Mucosa of gallbladder (tissue), 1 donor: ENCODE data around the gene HMCN2. TPM values are rescaled to one million over a fixed set of nuclear protein-coding genes. Genes with fewer than 3 reads are reported as not detected.
A peak's percentile ranks its signal among the peaks of the same experiment; 100 is the strongest.
"Not testable (repeated sequence)": the region's sequence is repeated elsewhere in the genome, so short reads cannot be mapped to it uniquely, and the experiment has no call there.

Source experiments
- DNase-seq: peaks from one replicate; pipeline ENCODE4 v3.0.0-alpha.2; 2020; ENCODE audit warnings: low spot score
- total RNA-seq: library from RNA; stranded (reverse); gene quantifications from one replicate; pipeline ENCODE4 v1.2.1, GENCODE V29; 2021
- donor health status: DM: no; HTN: no; CAD: no.

HMCN2 gene
- total RNA-seq, 1 donor from 2014 or later, result 1.8 TPM

DNA sequence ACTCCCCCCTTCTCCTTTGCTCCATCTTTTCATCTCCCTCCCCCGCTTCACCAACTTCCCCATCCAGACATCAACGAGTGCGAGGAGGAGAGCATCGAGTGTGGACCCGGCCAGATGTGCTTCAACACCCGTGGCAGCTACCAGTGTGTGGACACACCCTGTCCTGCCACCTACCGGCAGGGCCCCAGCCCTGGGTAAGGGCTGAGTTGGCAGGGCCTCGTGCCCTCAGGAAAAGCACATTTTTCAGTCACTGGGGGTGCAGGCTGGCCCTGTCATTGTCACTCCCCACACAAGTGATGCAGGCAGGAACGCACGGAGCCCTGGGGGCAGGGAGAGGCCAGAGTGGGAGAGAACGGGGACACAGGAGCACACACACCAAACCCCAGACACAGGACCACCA, 166.8 kb downstream of the HMCN2 start:
- no peak for DNase-seq

DNA sequence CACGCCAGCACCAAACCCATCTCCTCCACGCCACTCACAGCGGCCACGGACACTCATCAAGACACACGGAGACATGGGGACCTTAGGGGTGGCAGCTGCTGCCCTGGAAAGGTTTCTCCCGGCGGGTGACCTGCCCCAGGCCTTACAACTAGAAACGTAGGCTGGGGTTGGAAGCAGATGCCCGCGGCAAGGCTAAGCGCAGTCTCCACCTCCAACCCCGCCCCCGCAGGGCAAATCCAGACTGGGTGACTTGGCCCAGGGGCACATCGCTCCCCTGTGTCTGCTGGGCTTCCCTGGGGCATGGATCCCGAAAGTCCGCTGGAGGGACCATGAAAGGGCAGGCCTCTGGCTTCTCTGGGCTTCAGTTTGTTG, 167.2 kb downstream of the HMCN2 start:
- DNase-seq, result no peak

DNA sequence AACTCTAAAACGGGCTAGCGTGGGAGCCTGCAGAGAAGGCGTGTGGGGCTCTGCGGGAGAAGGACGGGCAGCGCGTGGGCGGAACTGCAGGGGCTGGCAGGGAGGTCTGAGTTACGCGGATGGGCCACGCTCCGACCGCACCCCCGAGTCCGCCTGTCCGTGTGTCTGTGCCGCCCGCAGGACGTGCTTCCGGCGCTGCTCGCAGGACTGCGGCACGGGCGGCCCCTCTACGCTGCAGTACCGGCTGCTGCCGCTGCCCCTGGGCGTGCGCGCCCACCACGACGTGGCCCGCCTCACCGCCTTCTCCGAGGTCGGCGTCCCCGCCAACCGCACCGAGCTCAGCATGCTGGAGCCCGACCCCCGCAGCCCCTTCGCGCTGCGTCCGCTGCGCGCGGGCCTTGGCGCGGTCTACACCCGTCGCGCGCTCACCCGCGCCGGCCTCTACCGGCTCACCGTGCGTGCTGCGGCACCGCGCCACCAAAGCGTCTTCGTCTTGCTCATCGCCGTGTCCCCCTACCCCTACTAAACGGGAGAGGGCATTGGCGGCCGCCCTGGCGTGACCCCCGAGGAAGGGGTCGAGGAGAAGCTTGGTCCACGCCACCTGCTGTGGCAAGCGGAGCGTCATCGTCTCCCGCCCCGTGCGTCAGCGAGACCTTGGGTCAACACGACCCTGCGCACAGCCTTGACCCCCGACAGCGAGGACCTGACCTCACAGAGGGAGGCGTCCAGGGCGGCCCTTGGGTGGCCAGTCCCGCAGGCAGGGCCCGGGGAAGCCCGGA, 167.8 kb downstream of the HMCN2 start:
- no peak for DNase-seq

DNA sequence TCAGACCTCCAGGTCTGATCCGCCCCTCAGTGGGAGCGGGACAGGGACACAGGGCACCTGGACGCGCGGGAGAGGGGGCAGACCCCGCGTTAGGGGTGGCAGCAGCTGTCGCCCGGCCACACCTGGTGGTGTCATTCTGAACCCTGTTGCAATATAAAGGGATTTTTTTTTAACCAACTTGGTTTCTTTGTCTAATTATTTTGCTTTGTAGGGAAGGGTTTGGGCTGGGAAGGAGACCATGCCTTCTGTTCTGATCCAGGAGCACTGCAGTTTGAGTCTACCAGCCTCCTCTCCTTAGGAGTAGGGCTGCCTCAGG, 168.3 kb downstream of the HMCN2 start:
- DNase-seq, result no peak

DNA sequence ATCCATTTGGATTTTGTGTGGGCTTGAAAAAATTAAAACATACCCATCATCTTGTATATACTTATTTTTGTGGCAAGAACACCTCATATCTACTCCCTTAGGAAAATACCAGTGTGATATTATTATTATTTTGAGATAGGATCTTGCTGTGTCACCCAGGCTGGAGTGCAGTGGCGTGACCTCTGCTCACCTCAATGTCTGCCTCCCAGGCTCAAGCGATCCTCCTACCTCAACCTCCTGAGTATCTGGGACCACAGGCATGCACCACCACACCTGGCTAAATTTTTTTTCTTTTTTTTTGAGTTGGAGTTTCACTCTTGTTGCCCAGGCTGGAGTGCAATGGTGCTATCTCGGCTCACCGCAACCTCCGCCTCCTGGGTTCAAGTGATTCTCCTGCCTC, 169.1 kb downstream of the HMCN2 start:
- DNase-seq, result not testable (repeated sequence)

DNA sequence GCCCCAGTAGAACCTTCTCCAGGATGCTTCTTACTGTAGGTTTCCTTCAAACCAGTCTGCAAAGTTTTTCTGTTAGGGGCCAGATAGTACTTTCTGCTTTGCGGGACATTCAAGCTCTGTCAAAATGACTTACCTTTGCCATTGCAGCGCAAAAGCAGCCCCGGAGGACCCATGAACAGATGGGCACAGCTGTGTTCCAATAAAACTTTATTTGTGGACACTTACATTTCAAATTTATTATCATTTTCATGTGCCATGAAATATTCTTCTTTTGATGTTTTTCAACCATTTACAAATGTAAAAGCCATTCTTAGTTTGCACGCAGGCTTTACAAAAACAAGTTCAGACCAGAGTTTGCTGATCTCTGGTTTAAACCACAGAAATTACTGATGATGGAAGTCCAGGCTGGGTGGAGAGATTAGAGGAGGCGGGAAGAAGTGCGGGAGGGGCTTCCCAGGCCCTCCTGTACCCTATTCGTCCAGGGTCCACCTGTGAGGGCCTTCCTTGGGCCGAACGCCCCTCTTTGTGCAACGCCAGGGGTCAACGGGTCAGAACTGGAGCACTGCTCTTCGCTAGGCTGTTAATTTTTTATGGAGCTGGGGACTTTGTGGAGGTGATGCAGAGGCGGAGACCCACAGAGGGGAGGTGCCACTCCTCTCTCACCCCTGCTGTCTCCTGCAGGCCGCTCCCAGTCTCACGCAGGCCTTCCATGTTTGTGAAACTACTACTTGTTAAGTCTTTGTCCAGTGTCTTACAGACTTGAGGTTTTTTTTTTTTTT, 171.6 kb downstream of the HMCN2 start:
- no peak for DNase-seq

DNA sequence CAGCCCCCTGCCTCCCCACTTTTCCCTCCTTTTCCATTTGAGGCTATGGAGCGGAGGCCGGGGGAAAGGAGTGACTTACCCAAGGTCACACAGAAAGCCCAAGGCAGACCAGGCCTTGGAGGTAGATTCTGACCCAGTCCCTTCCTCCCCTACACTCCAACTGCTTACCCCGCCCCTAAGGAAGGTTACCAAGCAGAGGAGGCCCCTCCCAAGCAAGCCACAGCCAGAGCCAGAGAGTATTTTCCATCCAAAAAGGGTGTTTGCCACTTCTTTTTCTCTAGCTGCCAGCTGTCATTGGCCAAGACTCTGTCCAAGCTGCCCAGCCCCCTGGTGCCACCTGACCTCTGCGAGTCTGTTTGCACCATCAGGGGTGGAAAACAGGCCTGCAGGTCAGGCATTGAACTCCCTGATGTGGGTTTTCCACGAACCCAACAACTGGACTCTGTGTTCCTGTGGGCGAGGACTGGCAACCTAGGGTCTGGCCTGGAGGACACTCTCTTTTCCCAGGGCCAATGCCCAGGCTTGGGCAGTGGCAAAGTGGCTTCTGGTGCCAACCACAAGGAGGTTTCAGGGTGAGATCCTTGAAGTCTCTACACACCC, 172.9 kb downstream of the HMCN2 start:
- no peak for DNase-seq

DNA sequence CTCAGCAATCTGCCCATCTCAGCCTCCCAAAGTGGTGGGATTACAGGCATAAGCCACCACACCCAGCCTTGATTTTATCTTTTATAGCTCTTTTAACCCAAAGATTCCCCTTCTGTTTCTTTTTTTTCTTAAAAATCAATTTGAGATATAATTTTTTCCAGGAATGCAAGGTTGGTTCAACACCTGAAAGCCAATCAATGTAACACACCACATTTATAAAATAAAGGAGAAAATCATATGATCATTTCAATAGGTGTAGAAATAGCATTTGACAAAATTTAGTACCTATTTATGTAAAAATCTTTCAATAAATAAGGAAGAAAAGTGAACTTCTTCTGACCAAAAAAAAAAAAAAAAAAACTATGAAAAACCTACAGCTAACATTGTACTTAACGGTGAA, 175.5 kb downstream of the HMCN2 start:
- DNase-seq, result no peak

DNA sequence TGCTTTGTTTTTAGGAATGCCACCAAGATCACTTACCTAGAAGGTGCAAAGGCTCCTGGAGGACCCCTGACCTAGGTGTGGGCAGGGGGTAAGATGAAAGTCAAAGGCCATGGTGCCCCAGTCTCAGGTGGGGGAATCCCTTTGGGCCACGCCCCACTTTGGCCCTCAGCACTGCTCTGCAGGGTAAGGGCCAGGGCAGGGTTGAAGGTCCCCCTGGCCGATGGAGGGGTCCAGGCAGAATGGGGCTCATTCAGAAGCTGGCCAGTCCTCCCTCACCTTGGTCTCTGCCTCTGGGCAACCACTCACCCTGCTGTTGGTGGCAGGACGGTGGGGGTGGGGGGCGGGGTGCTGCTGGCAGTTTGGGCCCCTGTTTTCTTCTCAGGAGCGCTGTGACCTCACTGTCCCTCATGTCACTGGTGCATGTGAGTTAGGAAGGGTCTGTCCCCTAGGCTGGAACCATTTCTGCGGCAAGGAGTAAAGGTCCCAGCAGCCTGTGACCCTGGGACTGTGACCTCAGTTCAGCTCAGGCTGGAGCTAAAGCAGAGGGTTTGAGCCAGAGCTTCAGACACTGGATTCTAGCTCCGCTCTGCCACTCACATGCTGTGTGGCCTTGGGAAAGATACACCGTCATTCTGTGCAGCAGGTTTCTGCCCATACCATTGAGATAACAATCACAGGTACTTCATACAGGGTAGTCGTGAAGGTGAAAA, 177.3 kb downstream of the HMCN2 start:
- DNase-seq, result no peak

DNA sequence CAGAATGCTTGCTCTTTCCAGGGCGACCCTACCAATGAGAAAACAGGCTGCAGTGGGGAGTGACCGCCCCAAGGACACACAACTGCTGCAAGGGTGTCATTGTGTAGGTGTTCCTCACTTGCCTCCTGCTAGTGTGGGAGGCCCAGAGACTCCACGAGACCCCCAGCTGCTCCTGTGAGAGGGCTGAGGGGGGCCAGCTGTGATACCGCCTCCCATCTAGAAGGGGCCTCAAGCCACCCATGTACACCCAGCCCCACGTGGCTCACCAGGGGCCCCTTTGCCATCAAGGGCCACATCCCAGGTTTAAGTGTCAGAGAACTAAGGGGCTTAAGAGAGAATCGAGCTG, 177.9 kb downstream of the HMCN2 start:
- DNase-seq, result no peak

DNA sequence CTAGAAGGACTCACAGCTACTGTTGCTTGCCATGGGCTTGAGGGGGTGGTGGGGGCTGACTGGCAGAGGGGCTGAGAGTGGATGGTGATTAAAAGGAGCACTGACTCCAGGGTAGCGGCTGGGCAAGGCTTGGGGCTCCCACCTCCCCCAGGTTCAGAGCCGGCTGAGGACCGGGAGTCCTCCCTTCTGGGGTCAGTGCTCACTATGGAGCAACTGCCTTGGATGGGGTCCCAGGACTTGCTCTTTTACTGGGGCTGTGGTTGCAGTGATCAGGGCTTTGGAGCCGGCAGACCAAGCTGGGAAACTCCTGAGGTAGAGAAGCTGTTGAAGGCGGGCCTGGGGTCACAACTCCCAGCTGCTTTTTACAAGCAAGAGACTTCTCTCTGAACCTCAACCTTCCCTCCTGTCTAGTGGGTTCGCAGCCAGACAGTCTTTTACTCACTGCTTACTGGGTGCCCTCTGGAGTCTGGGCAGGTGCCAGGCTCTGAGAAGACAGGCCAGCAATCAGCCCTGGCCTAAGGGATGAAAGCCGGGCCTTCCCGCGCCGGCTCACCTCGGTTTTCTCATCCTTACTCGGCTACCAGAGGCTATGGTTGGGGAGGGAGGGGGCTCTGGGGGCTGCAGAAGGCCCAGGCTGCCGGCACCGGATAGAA, 178.4 kb downstream of the HMCN2 start:
- DNase-seq, result no peak

DNA sequence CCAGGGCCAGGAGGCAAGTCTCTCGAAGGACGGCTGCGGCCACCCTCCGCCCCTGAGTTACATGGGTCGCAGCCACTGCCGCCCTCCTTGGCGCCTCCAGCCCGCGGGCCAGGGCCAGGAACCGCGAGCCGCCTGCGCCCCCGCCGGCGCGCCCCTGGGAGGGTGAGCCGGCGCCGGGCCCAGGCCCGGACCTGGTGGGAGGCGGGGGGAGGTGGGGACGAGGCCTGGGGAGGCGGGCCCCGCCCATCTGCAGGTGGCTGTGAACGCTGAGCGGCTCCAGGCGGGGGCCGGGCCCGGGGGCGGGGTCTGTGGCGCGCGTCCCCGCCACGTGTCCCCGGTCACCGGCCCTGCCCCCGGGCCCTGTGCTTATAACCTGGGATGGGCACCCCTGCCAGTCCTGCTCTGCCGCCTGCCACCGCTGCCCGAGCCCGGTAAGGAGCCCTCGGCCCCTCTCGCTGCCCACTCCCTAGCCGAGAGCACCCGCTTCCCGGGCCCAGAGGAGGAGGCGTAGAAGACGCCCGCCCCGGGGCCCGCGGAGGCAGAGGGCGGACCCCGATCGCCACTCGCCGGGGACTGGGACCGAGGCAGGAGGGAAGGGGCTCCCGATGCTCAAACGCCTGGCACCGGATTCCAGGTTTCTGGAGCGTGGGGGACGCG, 179.1 kb downstream of the HMCN2 start, which contains the start of gene ASS1:
TSS of gene ASS1 (plus strand) at position 397 of the 657 bp plus-strand sequence. CDS start 7,268 bp downstream, outside the sequence.
- peak; percentile 83 for DNase-seq

DNA sequence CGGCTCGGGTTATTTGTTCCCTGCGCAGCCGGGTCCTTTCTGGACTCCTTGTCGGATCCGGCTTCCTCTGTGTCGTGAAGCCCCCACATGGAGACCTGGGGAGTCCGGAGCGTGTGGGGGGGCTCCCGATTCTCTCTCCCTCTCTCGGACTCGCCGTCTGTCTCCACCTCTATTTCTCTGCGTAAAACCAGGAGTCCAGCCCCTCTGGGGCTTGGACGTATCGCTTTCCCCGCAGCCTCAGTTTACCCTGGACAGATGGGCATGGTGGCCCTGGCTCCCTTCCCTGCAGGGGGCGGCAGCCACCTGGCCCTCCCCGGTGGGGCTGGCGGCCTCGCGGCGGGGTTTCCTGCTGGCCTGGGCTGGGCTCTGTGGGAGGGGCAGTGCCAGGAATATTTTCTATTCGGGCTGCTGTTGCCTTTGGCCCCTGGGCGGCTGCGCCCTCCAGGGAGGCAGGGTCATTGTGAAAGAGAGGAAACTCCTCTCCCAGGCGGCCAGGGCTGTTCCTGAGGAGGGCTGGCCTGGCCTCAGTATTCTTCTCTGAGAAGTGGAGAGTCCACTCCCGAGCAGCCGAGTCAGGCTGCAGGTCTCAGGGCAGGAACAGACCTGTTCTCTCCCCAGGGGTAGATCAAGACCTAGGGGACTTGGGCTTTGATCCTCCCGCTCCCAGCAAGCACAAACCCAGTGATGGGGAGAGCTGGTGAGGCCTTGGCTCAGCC, 179.9 kb downstream of the HMCN2 start:
- peak; percentile 34 for DNase-seq

DNA sequence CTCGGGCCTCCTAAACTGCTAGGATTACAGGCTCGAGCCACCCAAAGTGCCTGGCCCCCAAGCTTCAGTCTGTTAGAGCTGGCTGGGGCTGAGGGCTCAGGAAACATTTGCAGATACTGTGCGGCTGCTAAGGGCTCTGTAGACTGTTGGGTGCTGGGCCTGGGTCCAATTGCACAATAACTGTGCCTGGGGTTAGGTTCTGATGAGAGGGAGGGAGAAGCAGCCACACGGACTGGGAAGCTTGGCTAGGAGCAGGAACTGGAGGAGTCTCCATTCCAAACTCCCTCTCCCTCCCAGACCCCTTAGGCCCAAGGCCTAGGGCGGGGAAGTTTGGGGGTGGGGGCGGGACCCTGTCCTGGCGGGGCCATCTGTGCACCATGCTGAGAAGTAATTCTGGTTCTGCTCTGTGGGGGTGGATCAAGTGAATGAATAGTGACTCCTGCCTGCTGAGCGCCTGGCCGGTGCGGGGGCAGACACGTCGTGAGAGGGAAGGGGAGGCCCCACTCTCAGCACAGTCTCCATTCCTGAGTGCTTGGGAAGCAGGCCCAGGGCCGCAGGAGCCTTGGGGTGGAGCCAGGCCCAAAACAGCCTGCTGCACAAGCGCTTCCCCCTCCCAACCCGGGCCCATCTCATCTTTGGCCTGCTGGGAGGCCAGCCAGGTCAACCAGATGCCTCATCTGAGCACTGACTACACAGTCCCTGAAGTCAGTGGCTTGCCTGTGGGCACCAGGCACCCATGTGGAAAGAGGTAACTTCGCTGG, 180.7 kb downstream of the HMCN2 start:
- DNase-seq, result peak; percentile 73

DNA sequence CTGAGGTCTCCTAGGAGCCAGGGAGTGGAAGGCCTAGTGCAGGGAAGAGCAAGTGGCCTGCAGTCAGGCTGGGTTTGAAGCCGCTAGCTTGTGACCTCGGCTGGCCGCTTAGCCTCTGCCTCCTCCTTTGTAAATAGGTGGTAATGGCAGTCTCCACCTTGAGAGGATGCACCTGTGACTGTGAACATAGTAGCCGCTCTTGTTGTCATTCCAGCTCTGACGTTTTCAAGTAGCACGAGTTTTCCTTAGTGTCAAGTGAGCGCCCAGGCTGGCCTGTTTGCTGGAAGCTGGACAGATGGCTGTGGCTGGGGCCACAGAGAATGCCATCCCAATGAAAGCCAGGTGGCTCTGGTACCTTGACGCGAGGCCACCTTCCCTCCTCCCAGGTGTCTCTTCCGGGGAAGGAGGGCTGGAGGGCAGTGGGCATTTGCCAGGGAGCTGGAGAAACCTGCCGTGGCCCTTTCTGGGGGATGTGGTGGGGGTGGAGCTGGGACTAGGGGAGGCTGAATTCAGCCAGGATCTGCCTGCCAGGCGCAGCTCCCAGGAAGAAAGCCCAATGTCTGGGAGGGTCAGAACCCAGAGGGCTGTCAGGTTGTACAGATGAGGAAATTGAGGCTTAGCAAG, 181.7 kb downstream of the HMCN2 start:
- DNase-seq, result no peak

DNA sequence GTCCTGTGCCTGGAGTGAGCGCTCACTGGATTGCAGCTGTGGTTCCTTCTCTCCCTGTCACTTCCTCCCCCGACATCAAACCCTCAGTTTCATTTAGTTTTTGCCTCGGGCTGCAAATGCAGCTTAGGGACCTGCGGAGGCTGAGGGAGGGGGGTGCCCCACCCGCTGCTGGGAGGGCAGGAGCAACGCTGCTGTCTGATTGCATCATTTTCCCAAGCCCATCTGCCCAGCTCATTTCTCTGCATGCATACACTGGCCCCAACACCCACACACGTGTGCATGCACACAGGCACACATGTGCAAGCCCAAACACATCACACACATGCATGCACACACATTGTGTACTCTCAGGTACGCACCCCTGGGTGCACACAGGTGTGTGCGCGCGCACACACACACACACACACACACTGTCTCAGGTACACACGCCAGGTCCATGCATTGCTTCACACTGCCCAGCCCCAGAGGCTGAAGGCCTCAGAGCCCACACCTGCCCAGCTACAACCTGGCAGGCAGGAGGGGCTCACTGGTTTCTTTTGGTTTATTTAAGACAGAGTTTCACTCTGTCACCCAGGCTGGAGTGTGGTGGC, 182.6 kb downstream of the HMCN2 start:
- no peak for DNase-seq

DNA sequence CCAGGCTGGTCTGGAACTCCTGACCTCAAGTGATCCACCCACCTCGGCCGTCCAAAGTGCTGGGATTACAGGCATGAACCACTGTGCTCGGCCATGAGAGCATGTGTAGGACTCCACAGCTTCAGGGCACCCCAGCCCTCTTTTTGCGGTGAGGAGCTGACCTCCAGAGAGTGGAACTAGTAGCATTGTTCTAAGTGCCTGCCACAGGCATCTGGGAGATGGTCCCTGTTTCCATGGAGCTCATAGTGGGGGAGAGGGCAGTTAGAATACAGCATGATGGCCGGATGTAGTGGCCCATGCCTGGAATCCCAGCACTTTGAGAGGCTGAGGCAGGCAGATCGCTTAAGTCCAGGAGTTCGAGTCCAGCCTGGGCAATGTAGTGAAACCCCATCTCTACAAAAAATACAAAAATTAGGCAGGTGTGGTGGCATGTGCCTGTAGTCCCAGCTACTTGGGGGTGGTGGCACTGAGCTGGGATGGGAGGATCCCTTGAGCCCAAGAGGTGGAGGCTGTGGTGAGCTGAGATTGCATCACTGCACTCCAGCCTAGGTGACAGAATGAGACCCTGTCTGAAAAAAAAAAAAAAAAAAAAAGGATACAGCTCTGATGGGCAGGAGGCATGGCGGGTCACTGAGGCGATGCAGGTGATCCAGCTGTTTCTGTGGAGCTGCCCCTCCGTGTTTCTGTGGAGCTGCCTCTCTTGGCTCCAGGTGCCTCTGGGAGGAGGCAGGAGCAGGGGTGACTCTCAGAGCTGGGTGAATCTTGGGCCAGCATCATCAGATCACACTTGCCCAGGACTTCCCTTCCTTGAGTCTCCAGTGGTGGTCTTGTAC, 183.4 kb downstream of the HMCN2 start:
- DNase-seq, result no peak

DNA sequence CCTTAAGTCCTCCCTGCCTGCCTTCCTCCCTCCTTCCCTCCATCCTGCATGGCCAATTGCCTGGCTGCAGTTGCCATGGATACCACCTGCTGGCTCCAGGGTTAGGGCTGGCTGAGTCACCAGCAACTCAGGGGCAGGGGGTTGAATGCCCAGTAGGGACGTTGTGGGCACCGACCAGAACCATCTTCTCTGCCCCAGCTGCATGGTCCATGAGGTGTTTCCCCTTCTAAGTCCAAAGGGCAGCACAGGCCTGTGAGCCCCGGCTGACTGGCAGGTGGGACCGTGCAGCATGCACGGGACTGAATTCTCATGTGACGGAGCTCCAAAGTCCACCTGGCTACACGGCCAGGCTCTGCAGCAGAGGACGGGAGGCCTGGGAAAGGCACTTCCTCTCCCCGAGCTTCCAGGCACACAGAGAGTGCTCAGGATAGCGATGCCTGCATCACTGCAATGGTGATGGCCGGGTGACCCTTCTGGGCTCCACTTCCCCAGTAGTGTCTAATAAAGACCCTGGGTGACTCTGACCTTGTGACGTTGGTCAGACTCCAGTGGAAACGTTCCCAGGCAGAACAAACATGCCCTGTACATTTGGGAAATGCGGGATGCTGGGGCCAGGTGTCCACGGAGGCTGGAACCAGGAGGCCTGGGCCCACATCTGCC, 184.9 kb downstream of the HMCN2 start:
- peak; percentile 89 for DNase-seq
